Ascending aorta (tissue), 2 donors: ENCODE results near the gene ADAMTS15. TPM values are rescaled to one million over a fixed set of nuclear protein-coding genes. Genes with fewer than 3 reads are reported as not detected.

Experiments
- DNase-seq, 2 donors: peaks; one replicate each; pipeline ENCODE4 v3.0.0-alpha.2; 2019; ENCODE audit warnings: low spot score in 2 of 2
- H3K27ac ChIP-seq, 2 donors: fragments of 200-600 bp; sonication (generic); one replicate each; pipeline ENCODE4 v1.5.1; 2016 to 2017; ENCODE audit warnings: mild to moderate bottlenecking in 1 of 2
- H3K27me3 ChIP-seq: fragments of 200-600 bp; sonication (generic); one replicate; pipeline ENCODE4 v1.5.1; 2017
- H3K36me3 ChIP-seq, 2 donors: fragments of 200-600 bp; sonication (generic); one replicate each; pipeline ENCODE4 v1.5.1; 2016
- H3K4me1 ChIP-seq, 2 donors: fragments of 200-600 bp; sonication (generic); one replicate each; pipeline ENCODE4 v1.5.1; 2016 to 2017; ENCODE audit warnings: mild to moderate bottlenecking in 1 of 2
- H3K4me3 ChIP-seq, 2 donors: fragments of 200-600 bp; sonication (generic); one replicate each; pipeline ENCODE4 v1.5.1; 2016 to 2017; ENCODE audit warnings: mild to moderate bottlenecking in 1 of 2
- H3K9me3 ChIP-seq, 2 donors: fragments of 200-600 bp; sonication (generic); one replicate each; pipeline ENCODE4 v1.5.1; 2016
- intact Hi-C: fragments of 100-400 bp; cut with DNase I; formaldehyde crosslinking; loops from one replicate; pipeline ENCODE4 v1.15.1; 2023
- total RNA-seq: library from RNA; depleted of rRNA; stranded (reverse); fragments of >200 nt; gene quantifications from one replicate; pipeline ENCODE4 v1.1.0, GENCODE V29; 2016
- TF ChIP-seq, protein P1 (sequence below), 3 experiments: fragments of 200-600 bp in 2 of 3; fragments of 450-650 bp in 1 of 3; sonication (generic) in 2 of 3; IDR thresholded peaks; one replicate each; pipeline ENCODE4 v1.5.1; 2016 to 2019; ENCODE audit warnings: antibody characterized with exemption in 3 of 3, mild to moderate bottlenecking in 1 of 3, moderate library complexity in 1 of 3

Gene ADAMTS15
- total RNA-seq, 1 donor from 2014 or later: 20.4 TPM

DNA sequence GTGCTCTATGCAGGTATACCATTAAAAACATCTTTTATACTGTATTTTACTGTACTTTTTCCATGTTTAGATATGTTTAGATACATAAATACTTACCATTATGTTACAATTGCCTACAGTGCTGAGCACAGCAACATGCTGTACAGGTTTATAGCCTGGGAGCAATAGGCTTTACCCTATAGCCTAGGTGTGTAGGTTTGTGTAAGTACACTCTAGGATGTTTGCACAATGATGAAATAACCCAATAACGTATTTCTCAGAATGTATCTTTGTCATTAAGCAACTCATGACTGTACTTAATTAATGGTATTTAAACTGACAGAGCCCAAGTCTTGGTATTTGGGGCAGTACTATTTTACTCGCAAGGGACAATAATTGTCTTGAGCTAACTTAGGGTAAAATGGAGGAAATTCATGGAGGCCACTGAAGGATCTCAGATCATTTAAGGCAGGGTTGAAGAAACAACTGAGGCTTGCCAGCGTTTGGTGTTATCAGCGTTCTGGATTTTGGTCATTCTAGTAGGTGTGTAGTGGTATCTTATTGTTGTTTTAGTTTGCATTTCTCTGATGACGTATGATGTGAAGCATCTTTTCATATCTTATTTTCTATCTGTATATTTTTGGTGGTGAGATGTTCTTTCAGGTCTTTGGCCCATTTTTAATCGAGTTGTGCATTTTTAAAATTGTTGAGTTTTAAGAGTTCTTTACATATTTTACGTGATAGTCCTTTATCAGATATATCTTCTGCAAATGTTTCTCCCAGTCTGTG, 42.4 kb downstream of the ADAMTS15 start:
- H3K36me3 ChIP-seq: no peaks in the 10 kb centered on the region
- no peaks in the 10 kb centered on the region for H3K27me3 ChIP-seq
- H3K4me3 ChIP-seq: no peak overlapping the region
- TF ChIP-seq, protein P1, sequence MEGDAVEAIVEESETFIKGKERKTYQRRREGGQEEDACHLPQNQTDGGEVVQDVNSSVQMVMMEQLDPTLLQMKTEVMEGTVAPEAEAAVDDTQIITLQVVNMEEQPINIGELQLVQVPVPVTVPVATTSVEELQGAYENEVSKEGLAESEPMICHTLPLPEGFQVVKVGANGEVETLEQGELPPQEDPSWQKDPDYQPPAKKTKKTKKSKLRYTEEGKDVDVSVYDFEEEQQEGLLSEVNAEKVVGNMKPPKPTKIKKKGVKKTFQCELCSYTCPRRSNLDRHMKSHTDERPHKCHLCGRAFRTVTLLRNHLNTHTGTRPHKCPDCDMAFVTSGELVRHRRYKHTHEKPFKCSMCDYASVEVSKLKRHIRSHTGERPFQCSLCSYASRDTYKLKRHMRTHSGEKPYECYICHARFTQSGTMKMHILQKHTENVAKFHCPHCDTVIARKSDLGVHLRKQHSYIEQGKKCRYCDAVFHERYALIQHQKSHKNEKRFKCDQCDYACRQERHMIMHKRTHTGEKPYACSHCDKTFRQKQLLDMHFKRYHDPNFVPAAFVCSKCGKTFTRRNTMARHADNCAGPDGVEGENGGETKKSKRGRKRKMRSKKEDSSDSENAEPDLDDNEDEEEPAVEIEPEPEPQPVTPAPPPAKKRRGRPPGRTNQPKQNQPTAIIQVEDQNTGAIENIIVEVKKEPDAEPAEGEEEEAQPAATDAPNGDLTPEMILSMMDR (IDR thresholded peaks at IDR 0.05): no peak
- peaks cover 4 to 8% of the 10 kb centered on the region in 2 donors for H3K4me1 ChIP-seq
- no peaks in the 10 kb centered on the region for H3K9me3 ChIP-seq
- DNase-seq: no peak
- intact Hi-C loops: no loop called here
- no peak overlapping the region for H3K27ac ChIP-seq

DNA sequence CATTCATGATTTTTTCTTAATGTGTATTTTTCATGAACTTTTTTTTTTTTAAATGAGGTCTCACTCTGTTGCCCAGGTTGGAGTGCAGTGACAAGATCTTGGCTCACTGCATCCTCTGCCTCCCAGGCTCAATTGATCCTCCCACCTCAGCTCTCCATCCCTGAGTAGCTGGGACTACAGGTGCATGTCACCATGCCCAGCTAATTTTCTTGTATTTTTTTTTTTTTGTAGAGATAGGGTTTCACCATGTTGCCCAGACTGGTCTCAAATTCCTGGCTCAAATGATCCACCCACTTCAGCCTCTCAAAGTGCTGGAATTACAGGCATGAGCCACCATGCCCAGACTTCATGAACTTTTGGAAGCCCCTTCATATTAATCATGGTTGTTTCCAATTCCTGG, 49.7 kb downstream of the ADAMTS15 start:
- H3K36me3 ChIP-seq: no peaks in the 10 kb centered on the region
- no peak overlapping the region for H3K27ac ChIP-seq
- intact Hi-C loops: no loop called here
- H3K27me3 ChIP-seq: no peaks in the 10 kb centered on the region
- TF ChIP-seq, protein P1 (IDR thresholded peaks at IDR 0.05): no peak
- no peak for DNase-seq
- H3K9me3 ChIP-seq: no peaks in the 10 kb centered on the region
- H3K4me1 ChIP-seq: no peaks in the 10 kb centered on the region
- H3K4me3 ChIP-seq: no peak overlapping the region

DNA sequence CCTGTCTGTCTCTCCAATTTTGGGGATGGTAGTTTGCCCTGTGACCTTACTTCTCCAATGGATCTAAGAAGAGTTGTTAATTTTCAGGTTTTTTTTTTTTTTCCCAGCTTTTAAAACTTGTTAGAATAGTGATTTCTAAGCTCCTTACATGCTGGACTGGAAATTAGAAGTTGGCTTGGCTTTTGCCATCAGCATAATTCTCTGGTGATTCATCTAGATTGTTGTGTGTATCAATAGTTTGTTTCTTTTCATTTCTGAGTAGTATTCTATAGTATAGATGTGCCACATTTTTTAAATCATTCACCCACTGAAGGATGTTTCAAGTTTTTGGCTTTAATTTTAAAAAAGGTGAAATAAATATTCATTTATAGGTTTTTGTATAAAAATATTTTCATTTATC, 51.4 kb downstream of the ADAMTS15 start:
- DNase-seq: no peak
- Histone ChIP-seq H3K27ac (no peak overlapping the region), H3K27me3 (no peaks in the 10 kb centered on the region), H3K4me3 (no peak overlapping the region), H3K36me3 (no peaks in the 10 kb centered on the region), H3K4me1 (no peaks in the 10 kb centered on the region), H3K9me3 (no peaks in the 10 kb centered on the region)
- intact Hi-C loops: no loop called here
- TF ChIP-seq, protein P1 (IDR thresholded peaks at IDR 0.05): no peak

DNA sequence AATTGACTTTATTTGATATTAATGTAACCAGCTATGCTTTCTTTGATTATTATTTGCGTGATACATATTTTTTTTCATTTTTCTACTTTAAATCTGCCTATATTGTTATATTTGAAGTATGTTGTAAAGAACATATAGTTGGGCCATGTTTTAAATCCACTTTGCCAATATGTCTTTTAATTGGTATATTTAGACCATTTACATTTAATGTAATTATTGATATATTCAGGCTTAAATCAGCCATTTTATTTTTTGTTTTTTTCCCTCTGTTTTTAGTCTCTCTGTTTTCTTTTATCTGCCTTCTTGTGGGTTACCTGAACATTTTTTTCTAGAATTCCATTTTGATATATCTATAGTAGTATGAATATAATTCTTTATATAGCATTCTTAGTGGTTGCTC, 55.9 kb downstream of the ADAMTS15 start:
- TF ChIP-seq, protein P1 (IDR thresholded peaks at IDR 0.05): no peak
- intact Hi-C loops: no loop called here
- H3K27me3 ChIP-seq: no peaks in the 10 kb centered on the region

DNA sequence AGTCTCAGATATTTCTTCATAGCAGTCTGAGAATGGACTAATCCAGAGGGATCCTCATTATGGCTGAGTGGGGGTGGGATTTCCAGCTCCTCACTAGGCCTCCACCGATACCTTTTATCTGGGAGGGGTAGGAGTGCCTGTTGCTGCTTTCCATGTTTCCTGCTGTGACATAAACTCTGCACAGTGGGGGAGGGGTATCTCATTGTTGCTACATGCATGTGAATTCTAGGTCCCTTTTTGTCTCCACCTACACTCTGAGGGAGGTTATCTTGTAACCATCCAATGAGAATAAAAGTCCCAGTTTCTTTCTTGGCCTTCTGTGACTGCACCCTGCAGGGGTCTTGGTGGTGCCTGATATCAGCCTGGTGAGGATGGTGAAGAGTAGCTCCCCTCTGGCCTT, 60.5 kb downstream of the ADAMTS15 start:
- Histone ChIP-seq H3K27me3 (no peaks in the 10 kb centered on the region), H3K36me3 (no peaks in the 10 kb centered on the region), H3K9me3 (no peaks in the 10 kb centered on the region), H3K27ac (no peak overlapping the region), H3K4me1 (peaks cover 9 to 15% of the 10 kb centered on the region in 2 donors), H3K4me3 (no peak overlapping the region)
- DNase-seq: no peak
- TF ChIP-seq, protein P1 (IDR thresholded peaks at IDR 0.05): no peak
- intact Hi-C loops: no loop called here

More for the DNA sequence above, 55.9 kb downstream of the ADAMTS15 start:
- Histone ChIP-seq H3K27ac (no peak overlapping the region), H3K9me3 (no peaks in the 10 kb centered on the region), H3K36me3 (no peaks in the 10 kb centered on the region), H3K4me3 (no peak overlapping the region), H3K4me1 (no peaks in the 10 kb centered on the region)
- DNase-seq: no peak
